Ammon's horn (tissue), 1 donor: ENCODE data around the gene HRC.
A peak's percentile ranks its signal among the peaks of the same experiment; 100 is the strongest.
"Not testable (repeated sequence)": the region's sequence is repeated elsewhere in the genome, so short reads cannot be mapped to it uniquely, and the experiment has no call there.

Source experiments
- DNase-seq: peaks from one replicate; pipeline ENCODE4 v3.0.0-alpha.2; 2016; ENCODE audit warnings: low spot score

Gene HRC, protein sequence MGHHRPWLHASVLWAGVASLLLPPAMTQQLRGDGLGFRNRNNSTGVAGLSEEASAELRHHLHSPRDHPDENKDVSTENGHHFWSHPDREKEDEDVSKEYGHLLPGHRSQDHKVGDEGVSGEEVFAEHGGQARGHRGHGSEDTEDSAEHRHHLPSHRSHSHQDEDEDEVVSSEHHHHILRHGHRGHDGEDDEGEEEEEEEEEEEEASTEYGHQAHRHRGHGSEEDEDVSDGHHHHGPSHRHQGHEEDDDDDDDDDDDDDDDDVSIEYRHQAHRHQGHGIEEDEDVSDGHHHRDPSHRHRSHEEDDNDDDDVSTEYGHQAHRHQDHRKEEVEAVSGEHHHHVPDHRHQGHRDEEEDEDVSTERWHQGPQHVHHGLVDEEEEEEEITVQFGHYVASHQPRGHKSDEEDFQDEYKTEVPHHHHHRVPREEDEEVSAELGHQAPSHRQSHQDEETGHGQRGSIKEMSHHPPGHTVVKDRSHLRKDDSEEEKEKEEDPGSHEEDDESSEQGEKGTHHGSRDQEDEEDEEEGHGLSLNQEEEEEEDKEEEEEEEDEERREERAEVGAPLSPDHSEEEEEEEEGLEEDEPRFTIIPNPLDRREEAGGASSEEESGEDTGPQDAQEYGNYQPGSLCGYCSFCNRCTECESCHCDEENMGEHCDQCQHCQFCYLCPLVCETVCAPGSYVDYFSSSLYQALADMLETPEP

DNA sequence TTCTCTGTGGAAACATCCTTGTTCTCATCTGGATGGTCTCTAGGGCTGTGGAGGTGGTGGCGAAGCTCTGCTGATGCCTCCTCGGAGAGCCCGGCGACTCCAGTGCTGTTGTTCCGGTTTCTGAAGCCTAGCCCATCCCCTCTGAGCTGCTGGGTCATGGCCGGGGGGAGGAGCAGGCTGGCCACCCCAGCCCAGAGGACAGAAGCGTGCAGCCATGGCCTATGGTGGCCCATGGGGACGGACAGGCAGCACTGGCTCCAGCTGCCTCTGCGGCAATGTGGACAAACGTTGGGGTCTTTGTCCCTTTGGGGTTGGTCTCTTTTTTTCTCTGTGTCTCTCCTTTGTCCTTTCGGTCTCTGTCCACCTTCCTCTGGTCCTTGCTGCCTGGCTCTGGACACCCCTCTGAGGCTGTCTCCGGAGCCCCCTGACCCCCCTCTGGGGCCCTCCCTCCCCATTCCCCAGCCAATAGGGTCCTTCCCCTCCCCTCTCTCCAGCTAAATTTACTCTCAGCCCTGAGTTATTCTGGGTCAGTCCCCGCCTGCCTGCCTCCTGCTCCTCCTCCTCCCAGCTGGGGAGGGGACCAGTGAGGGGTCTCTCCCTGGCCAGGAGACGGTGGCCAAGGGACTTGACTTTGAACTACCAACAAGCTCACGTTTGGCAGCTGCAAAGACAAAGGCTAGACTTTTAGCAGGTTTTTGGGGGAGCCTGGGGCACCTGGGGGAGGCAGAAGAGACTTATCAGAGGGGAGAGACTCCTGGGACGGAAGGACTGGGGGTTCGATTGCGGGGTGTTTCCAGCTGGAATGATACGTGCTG is at the start of gene HRC:
Gene HRC, minus strand, starts transcription at position 392 of the 815 bp plus-strand sequence. Its CDS starts 159 bp downstream, at position 233.
- DNase-seq, result no peak

DNA sequence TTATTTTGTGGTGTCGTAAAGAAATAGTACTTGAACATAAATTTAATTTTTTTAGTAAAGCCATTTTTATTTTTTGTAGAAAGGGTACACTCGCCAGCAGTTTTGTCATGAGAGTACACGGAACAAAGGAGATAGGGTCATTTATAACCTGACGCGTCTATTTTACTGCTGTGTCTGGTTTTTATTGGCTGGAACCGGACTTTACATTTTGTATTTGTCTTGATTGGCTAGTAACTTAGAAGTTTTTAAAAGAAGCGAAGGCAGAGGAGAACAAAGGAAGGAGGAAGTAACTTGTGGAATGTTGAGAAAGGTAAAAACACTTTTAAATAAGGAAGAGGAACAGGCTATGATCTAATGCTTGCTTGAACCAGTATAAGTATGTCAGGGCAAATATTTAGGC is 45.8 kb upstream of the HRC start:
- DNase-seq, result no peak

DNA sequence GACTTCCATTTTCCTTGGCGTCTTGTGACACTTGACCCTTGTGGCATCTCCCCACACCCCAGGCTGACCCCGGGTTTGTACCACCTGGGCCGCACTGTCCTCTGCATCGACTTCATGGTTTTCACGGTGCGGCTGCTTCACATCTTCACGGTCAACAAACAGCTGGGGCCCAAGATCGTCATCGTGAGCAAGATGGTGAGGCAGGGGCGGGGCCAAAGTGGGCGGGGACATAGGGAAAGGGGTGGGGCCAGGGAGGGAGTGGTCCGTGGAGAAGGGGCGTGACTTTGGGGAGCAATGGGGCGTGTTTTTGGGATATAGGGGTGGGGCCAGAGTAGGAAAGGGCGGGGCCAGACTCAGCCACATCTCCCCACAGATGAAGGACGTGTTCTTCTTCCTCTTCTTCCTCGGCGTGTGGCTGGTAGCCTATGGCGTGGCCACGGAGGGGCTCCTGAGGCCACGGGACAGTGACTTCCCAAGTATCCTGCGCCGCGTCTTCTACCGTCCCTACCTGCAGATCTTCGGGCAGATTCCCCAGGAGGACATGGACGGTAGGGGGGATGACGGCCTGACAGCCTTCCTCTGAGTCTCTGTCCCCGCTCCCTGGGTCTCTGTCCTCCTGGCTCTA is 45.2 kb upstream of the HRC start:
- DNase-seq, result no peak

DNA sequence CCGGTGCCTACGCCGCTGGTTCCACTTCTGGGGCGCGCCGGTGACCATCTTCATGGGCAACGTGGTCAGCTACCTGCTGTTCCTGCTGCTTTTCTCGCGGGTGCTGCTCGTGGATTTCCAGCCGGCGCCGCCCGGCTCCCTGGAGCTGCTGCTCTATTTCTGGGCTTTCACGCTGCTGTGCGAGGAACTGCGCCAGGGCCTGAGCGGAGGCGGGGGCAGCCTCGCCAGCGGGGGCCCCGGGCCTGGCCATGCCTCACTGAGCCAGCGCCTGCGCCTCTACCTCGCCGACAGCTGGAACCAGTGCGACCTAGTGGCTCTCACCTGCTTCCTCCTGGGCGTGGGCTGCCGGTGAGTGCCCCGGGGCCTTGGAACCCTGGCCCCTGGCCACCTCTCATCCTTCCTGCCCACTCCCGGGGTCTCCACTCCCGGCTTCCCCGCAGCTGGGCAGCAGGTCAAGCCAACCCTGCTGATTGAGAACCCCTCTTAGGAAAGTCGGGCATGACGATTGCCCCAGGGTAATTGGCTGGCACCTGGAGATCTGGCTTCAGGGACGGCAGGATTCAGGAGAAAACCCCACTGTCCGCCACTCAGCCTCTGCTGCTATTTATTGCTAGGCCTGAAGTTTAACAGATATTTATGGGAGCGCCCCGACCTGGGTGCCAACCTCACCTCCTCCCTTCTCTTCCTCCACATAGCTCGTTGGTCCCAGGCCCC is 41.5 kb upstream of the HRC start:
- no peak for DNase-seq

DNA sequence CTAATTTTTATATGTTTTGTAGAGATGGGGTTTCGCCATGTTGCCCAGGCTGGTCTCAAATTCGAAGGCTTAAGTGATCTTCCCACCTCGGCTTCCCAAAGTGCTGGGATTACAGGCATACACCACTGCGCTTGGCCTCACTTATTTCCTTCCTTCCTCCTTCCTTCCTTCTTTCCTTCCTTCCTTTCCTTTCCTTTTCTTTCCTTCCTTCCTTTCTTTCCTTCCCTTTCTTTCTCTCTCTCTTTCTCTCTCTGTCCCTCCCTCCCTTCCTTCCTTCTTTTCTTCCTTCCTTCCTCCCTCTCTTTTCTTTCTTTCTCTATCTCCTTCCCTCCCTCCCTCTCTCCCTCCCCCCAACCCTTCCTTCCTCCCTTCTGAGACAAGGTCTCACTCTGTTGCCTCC is 39.2 kb upstream of the HRC start:
- DNase-seq, result no peak

DNA sequence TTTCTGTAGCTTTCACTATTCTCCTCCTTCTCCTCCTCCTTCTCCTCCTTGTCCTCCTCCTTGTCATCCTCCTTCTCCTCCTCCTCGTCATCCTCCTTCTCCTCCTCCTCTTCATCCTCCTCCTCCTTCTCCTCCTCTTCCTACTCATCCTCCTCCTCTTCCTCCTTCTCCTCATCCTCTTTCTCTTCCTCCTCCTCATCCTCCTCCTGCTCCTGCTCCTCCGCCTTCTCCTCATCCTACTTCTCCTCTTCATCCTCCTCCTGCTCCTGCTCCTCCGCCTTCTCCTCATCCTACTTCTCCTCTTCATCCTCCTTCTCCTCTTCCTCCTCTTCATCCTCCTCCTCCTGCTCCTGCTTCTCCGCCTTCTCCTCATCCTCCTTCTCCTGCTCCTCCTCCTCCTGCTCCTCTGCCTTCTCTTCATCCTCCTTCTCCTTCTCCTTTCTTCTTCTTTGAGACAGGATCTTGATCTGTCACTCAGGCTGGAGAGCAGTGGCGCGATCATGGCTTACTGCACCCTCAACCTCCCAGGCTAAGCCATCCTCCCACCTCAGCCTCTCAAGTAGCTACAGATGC is 38.7 kb upstream of the HRC start:
- DNase-seq, result no peak

DNA sequence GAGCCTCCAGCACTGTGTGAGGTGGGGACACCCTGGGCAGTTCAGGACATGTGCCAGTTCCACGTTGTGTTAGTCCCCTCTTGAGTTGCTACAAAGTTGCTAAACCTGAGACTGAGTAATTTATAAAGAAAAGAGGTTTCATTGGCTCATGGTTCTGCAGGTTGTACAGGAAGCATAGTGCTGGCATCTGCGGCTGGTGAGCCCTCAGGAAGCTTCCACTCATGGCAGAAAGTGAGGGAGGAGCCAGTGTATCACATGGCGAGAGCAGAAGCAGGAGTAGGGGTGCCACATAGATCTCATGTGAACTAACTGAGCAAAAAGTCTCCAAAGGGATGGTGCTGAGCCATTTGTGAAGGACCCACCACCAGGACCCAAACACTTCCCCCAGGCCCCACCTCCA is 35.6 kb upstream of the HRC start:
- DNase-seq, result no peak

DNA sequence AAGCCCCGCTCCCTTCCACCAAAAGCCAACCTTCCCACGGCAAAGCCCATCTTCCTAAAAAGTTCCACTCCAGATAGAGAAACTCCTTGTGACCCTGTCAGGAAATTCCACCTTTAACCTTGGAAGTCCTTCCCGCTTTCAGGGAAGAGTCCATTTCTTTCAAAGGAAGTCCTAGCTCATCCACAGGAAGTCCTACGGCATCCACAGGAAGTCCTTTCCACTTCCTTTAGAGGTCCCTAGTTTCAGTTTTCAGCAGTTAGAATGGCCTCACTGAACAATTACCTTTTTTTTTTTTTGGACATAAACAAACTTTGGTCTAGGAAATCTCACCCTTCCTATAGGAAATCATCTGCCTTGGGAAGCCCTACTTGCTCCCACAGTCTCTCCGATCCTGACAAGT is 34.1 kb upstream of the HRC start:
- DNase-seq, result no peak

DNA sequence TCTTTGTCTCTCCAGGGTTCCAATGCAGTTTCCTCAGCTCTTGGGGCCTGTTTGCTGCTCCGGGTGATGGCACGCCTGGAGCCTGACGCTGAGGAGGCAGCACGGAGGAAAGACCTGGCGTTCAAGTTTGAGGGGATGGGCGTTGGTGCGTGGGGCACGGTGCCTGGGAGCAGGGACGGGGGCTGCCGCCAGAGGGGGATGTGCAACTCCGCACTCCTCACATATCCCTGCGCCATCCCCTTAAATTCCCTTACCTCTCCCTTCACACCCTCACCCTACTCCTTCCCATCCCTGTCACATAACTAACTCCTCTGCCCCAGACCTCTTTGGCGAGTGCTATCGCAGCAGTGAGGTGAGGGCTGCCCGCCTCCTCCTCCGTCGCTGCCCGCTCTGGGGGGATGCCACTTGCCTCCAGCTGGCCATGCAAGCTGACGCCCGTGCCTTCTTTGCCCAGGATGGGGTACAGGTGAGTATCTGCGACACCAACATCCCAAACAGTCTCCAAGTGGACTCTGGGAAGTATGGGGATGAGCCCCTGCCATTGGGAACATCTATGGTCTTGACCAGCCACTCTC is 33.5 kb upstream of the HRC start:
- no peak for DNase-seq

DNA sequence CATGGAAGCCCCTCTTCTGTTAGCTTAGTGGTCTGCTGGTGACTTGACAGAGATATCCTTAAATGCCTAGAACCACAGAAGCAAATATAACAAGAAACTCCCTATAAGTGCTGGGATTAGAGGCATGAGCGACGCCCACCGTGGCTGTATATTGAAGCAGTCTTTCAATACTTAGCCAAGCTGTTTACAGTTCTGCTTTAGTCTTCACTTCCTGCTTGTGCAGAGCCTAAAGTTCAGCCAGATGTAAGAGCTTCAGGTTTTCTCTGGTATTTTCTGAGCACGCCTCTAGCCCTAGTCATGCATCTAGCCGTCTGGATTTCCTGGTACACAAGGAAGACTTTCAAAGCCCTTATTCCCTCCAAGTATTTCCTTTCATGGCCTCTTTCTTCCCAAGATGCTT is 30.9 kb upstream of the HRC start:
- no peak for DNase-seq

DNA sequence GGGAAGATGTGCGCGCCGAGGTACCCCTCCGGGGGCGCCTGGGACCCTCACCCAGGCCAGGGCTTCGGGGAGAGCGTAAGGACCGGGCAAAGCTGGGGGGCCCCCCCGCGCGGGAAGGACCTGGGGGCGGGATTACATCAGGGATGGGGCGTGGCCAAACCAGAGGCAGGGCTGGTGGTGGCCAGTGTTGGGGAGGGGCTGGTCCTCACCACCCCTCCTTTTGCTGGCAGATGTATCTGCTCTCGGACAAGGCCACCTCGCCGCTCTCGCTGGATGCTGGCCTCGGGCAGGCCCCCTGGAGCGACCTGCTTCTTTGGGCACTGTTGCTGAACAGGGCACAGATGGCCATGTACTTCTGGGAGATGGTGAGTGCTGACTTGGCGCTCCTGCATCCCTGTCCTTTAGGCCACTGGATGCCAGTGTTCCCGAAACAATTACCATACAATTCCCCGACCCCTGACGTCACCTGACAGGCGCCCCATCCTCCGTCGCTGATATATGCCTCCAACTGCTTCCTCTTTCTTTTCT is 27.7 kb upstream of the HRC start:
- no peak for DNase-seq

DNA sequence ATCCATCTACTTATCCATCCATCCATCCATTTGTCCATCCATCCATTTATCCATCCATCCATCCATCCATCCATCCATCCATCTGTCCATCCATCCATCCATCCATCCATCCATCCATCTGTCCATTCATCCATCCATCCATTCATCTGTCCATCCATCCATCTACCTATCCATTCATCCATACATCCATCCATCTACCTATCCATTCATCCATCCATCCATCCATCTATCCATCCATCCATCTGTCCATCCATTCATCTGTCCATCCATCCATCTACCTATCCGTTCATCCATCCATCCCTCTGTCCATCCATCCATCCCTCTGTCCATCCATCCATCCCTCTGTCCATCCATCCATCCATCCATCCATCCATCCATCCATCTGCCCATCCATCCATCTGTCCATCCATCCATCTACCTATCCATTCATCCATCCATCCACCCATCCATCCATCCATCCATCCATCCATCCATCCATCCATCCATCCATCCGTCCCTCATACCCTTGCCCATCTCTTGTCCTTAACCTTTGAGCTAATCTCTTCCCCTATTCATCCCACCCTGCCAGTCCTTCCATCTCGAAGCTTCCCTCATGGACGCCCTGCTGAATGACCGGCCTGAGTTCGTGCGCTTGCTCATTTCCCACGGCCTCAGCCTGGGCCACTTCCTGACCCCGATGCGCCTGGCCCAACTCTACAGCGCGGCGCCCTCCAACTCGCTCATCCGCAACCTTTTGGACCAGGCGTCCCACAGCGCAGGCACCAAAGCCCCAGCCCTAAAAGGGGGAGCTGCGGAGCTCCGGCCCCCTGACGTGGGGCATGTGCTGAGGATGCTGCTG is 27.0 kb upstream of the HRC start:
- not testable (repeated sequence) for DNase-seq

DNA sequence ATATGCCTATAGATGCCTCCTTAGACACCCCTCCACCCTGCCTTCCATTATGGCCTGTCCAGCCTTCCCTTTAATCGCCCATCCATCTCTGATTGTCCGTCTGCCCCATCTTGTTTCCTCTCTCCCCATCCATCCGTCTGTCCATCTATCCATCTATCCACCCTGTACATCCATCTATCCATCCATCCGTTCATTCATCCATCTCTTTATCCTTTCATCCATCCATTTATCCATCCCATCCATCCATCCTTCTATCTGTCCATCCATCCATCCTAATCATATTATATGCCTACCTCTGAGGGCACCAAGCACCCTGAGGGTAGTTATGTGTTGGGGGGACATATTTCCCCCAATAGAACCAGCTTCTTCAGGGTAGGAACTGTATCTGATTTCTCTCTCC is 25.5 kb upstream of the HRC start:
- DNase-seq, result no peak

DNA sequence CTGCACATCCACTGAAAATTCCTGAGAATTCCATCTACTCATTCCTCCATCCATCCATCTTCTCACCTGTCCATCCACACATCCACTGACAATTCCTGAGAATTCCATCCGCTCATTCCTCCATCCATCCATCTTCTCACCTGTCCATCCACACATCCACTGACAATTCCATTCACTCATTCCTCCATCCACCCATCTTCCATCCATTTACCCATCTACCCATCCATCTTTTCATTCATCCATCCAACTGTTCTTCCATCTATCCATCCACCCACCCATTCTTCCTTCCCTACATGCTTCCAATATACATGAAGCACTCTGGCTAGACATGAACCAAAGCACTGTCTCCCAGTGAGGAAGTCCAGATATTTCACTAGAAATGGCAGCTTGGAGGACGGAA is 18.0 kb upstream of the HRC start:
- no peak for DNase-seq

DNA sequence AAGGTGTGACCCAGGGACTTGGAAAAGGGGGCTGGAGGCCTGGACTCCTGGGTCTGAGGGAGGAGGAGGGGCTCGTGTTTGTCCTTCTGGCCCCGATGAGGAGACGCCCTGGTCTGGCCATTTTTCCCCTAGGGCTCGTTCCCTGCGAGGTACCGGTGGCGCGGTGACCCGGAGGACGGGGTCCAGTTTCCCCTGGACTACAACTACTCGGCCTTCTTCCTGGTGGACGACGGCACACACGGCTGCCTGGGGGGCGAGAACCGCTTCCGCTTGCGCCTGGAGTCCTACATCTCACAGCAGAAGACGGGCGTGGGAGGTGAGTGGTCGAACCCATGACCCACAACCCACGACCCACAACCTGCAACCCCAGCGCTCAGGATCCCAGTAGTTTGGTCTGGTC is 13.2 kb upstream of the HRC start:
- DNase-seq, result no peak

DNA sequence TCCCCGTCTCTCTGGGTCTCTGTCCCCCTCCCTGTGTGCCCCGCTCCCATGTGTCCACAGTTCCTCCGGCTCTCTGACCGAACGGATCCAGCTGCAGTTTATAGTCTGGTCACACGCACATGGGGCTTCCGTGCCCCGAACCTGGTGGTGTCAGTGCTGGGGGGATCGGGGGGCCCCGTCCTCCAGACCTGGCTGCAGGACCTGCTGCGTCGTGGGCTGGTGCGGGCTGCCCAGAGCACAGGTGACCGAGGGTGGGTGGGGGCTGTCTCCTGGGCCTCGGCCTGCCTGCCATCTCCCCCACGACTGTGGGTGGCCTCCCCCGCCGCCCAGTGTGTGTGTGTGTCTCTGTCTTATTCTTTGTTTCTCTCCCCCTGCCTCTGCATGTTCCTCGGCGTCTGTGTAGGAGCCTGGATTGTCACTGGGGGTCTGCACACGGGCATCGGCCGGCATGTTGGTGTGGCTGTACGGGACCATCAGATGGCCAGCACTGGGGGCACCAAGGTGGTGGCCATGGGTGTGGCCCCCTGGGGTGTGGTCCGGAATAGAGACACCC is 12.7 kb upstream of the HRC start:
- no peak for DNase-seq

DNA sequence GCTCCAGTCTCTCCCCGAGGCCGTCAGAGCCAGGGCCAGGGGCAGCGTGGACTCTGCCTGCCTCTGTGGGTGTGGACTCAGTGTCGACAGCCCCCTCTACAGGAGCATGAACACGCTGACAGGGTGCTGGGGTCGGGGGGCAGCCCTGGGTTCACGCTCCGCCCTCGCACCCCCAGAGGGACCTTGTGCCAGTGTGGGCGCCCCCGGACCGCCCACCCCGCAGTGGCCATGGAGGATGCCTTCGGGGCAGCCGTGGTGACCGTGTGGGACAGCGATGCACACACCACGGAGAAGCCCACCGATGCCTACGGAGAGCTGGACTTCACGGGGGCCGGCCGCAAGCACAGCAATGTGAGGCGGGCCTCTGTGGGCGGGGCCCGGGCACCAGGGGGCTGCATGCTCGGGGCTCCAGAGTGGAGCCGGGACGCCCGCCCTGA is 10.7 kb upstream of the HRC start:
- no peak for DNase-seq

DNA sequence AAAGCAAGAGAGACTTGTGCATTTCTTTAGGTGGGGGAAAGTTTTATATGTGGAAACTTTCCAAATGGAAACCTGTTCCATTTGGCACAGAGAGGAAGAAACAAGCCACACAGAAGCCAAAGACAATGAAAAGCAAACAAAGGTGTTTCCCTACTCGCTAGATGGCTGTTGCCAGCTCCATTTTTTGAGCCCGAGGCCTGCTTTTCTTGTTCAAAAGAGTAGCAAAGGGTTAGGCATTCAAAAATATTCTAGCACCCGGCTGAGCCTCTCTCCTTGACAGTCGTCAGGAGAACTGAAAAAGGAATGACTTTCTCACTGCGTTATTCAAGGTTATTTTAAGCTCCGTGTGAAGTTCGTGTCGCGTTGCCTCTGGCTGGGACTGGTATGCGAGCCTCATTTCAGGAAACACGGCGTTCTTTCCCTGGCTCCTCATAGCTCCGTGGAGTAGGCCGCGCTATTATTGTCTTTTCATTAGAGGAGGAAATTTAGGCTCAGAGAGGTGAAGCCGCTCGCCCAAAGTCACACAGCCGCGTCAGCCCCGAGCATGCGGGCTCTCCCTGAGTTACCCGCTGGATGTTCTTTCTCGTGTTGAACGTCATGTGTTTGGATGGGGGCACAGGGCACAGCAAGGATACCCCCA is 10.0 kb upstream of the HRC start:
- DNase-seq, result peak; percentile 38

DNA sequence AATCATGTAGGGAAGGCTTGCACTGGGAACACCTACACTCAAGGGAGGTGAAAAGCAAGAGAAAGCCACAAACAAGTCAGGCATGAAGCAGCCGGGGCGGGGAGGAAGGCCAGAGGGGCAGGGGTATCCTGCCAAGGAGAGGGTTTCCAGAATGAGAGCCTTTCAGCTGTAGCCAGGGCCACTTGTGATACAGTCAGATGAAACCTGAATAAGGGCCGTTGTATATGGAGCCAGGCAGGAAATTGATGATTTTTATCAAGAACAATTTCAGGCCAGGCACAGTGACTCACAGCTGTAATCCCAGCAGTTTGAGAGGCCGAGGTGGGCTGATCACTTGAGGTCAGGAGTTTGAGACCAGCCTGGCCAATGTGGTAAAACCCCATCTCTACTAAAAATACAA is 6.8 kb upstream of the HRC start:
- DNase-seq, result no peak
